Measurements from ENCODE around the gene MYO1H.

DNA sequence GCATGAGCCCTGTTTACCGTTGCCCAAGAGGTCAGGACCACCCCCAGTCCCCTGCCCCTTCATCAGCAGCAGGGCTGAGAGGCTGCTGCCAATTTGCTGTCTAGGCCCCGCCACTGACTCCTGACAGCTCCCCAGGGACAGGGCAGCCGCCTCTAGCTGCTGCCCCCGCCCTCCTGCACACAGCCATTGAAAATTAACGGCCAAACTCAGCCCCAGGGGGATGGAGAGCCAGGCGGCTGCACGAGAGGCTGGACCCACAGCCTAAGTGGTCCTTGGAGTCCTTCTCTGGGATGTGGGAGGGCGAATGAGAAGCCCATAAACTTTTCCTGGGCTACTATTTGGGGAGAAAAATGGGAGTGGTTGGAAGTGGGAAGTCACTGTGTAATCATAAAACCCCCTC is 43.2 kb upstream of the MYO1H start:
- TF ChIP-seq ZNF747 (tag by site-specific recombination; IDR thresholded peaks at IDR 0.05), result no peak
- TF ChIP-seq, protein P1, sequence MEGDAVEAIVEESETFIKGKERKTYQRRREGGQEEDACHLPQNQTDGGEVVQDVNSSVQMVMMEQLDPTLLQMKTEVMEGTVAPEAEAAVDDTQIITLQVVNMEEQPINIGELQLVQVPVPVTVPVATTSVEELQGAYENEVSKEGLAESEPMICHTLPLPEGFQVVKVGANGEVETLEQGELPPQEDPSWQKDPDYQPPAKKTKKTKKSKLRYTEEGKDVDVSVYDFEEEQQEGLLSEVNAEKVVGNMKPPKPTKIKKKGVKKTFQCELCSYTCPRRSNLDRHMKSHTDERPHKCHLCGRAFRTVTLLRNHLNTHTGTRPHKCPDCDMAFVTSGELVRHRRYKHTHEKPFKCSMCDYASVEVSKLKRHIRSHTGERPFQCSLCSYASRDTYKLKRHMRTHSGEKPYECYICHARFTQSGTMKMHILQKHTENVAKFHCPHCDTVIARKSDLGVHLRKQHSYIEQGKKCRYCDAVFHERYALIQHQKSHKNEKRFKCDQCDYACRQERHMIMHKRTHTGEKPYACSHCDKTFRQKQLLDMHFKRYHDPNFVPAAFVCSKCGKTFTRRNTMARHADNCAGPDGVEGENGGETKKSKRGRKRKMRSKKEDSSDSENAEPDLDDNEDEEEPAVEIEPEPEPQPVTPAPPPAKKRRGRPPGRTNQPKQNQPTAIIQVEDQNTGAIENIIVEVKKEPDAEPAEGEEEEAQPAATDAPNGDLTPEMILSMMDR (tag by site-specific recombination; IDR thresholded peaks at IDR 0.05), result no peak
- TF ChIP-seq ZNF529 (tag by site-specific recombination; IDR thresholded peaks at IDR 0.05; ENCODE audit: insufficient replicate concordance), result no peak
- TF ChIP-seq ZNF549 (tag by site-specific recombination; IDR thresholded peaks at IDR 0.05), result no peak
- TF ChIP-seq ZNF629 (tag by site-specific recombination; IDR thresholded peaks at IDR 0.05), result 0 out of 2 replicates have a peak, but pooled peaks have one; percentile 20
- TF ChIP-seq, protein P2, sequence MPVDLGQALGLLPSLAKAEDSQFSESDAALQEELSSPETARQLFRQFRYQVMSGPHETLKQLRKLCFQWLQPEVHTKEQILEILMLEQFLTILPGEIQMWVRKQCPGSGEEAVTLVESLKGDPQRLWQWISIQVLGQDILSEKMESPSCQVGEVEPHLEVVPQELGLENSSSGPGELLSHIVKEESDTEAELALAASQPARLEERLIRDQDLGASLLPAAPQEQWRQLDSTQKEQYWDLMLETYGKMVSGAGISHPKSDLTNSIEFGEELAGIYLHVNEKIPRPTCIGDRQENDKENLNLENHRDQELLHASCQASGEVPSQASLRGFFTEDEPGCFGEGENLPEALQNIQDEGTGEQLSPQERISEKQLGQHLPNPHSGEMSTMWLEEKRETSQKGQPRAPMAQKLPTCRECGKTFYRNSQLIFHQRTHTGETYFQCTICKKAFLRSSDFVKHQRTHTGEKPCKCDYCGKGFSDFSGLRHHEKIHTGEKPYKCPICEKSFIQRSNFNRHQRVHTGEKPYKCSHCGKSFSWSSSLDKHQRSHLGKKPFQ (tag by site-specific recombination; IDR thresholded peaks at IDR 0.05), result no peak
- TF ChIP-seq ZNF140 (tag by site-specific recombination; IDR thresholded peaks at IDR 0.05), result no peak
- no peak for TF ChIP-seq ZNF621 (tag by site-specific recombination; IDR thresholded peaks at IDR 0.05)
- TF ChIP-seq ZBTB21 (tag by site-specific recombination; IDR thresholded peaks at IDR 0.05), result no peak
- TF ChIP-seq ZNF19 (tag by site-specific recombination; IDR thresholded peaks at IDR 0.05; ENCODE audit: low read depth), result no peak
- TF ChIP-seq, protein P3, sequence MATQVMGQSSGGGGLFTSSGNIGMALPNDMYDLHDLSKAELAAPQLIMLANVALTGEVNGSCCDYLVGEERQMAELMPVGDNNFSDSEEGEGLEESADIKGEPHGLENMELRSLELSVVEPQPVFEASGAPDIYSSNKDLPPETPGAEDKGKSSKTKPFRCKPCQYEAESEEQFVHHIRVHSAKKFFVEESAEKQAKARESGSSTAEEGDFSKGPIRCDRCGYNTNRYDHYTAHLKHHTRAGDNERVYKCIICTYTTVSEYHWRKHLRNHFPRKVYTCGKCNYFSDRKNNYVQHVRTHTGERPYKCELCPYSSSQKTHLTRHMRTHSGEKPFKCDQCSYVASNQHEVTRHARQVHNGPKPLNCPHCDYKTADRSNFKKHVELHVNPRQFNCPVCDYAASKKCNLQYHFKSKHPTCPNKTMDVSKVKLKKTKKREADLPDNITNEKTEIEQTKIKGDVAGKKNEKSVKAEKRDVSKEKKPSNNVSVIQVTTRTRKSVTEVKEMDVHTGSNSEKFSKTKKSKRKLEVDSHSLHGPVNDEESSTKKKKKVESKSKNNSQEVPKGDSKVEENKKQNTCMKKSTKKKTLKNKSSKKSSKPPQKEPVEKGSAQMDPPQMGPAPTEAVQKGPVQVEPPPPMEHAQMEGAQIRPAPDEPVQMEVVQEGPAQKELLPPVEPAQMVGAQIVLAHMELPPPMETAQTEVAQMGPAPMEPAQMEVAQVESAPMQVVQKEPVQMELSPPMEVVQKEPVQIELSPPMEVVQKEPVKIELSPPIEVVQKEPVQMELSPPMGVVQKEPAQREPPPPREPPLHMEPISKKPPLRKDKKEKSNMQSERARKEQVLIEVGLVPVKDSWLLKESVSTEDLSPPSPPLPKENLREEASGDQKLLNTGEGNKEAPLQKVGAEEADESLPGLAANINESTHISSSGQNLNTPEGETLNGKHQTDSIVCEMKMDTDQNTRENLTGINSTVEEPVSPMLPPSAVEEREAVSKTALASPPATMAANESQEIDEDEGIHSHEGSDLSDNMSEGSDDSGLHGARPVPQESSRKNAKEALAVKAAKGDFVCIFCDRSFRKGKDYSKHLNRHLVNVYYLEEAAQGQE (tag by site-specific recombination; IDR thresholded peaks at IDR 0.05), result no peak
- no peak for TF ChIP-seq ZNF121 (tag by site-specific recombination; IDR thresholded peaks at IDR 0.05)
